NCI-H2081 (cell line): Measurements from ENCODE around the gene ZNF586.
"Not testable (repeated sequence)": the region's sequence is repeated elsewhere in the genome, so short reads cannot be mapped to it uniquely, and the experiment has no call there.

Experiments used
- DNase-seq, 2 experiments: peaks; one replicate each; lab custom pipeline; 2025; lab: John Stamatoyannopoulos, UW

ZNF586 gene

DNA sequence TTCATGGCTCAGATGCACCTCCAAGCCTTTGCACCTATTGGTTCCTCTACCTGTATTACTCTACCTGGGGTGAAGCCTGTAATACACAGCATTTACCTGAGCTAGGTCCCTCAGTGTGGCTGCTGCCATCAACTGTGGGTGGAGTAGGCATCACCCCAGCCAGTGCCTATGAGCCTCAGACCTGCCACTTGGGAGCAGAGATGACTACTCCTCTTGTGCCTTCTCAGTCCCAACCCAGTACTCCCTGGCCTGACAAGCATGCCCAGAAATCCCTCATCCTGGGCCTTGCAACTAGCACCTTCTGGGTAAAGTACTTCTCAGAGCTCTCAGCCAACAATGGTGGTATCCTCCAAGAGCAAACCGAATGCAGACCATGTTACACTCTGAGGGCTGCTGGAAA, 27.1 kb downstream of the ZNF586 start:
- DNase-seq = not testable (repeated sequence)

DNA sequence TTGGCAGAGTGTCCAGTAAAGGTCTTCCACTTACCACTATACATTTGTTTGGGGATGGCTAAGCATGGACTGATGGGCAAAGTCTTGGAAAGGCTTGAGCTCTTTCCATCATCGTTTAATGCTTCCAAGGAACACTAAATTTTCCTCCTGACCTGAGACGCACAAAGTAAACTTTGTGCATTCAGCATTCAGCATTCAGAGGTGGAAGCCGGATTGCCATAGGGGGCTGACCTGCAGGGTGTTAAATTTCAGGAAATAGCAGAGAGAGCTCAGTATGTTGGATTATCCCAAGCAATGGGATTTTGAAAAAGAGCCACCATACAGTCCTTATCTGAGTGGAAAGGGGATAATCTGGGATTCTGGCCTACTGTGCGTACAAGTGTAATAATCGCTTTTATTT, 31.2 kb downstream of the ZNF586 start:
- no peak for DNase-seq

- no peak for DNase-seq
Measured at GRCh38 chr19:57802269-57802668, 32.8 kb downstream of the ZNF586 start.

- no peak for DNase-seq
Measured at GRCh38 chr19:57803265-57803593, 33.8 kb downstream of the ZNF586 start.

GRCh38 chr19:57803594-57804325, 34.3 kb downstream of the ZNF586 start:
- DNase-seq = no peak

GRCh38 chr19:57807541-57807940, 38.1 kb downstream of the ZNF586 start:
- no peak for DNase-seq

DNA sequence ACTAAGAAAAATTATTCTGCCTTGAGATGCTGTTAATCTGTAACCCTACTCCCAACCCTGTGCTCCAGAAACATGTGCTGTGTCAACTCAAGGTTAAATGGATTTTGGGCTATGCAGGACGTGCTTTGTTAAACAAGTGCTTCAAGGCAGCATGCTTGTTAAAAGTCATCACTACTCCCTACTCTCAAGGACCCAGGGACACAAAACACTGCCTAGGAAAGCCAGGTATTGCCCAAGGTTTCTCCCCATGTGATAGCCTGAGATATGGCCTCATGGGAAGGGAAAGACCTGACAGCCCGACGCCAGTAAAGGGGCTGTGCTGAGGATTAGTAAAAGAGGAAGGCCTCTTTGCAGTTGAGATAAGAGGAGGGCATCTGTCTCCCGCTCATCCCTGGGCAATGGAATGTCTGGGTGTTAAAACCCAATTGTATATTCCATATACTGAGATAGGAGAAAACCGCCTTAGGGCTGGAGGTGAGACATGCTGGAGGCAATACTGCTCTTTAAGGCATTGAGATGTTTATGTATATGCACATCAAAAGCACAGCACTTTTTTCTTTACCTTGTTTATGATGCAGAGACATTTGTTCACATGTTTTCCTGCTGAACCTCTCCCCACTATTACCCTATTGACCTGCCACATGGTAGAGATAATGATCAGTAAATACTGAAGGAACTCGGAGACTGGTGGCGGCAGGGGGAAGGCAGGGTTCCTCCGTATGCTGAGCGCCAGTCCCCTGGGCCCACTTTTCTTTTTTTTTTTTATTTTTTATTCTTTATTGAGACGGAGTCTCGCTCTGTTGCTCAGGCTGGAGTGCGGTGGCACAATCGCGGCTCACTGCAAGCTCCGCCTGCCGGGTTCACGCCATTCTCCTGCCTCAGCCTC, 41.2 kb downstream of the ZNF586 start:
- DNase-seq = not testable (repeated sequence)

GRCh38 chr19:57812226-57812625, 42.8 kb downstream of the ZNF586 start:
- no peak for DNase-seq

GRCh38 chr19:57812975-57813820, 43.7 kb downstream of the ZNF586 start:
- not testable (repeated sequence) for DNase-seq

DNA sequence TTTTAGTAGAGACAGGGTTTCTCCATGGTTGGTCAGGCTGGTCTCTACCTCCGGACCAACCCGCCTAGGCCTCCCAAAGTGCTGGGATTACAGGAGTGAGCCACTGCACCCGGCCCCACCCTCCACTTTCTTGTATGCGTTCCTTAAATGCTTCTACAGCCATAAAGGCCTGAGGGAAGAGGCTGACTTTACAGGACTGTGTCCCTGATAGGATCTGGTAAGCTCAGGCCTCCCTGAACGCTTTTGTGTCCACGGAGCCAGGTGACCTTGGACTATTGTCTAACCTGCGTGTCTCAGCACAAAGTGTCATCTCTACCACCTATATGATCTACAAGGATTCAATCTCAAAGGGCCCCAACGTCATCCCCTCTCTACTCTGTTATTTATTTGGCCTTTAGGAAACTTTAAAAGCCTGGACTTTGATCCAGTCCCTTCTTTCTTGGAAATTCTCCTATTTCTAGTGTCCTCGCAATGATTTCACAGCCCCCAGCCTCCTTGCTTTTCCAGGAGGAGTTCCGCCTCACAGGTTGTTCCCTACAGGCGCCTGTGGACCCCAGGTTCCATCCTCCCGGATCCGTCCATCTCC, 44.5 kb downstream of the ZNF586 start:
- no peak for DNase-seq

- peak; percentile 86 to 94 for DNase-seq
Measured at GRCh38 chr19:57814505-57815246, 45.2 kb downstream of the ZNF586 start, which contains the start of gene ZNF552. TSS of gene ZNF552 (minus strand) at chr19:57814913. CDS start at chr19:57814743, 170 bp downstream.

- no peak for DNase-seq
Measured at GRCh38 chr19:57815247-57816075, 46.0 kb downstream of the ZNF586 start.

- DNase-seq = no peak
Measured at GRCh38 chr19:57816652-57817051, 47.2 kb downstream of the ZNF586 start.

GRCh38 chr19:57817976-57818375, 48.5 kb downstream of the ZNF586 start:
- no peak for DNase-seq

- no peak for DNase-seq
Measured at GRCh38 chr19:57818378-57818777, 48.9 kb downstream of the ZNF586 start.

DNA sequence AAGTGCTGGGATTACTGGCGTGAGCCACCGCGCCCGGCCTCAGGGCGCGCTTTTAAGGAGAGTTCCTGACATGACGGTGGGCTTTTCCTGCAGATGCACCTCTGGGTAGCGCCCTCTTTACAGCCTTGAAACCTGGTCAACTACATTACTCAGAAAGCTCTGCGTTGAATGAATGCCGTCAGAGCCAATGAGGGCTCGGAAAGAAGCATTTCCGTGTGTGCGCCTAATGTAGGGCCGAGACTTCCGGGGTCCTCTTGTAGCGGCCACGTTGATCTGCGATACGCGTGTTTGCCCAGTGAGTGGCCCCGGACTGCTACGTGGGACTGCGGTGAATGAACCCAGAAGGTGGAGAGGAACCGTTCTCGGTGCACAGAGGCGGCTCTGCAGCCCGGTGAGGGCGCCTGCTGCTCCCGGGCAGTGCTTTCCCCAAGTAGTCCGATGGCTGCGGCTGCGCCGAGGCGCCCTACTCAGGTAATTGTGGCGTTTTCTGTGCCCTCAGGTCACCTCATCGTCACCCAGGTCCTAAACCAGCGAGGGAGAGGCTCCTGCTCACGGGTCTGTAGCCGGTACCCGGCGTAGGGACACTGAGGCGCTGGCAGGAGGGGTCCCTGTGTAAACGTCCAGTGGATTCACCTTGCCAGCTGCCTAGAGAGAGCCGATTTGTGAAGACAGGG, 50.1 kb downstream of the ZNF586 start:
- DNase-seq = peak; percentile 75 to 95

DNA sequence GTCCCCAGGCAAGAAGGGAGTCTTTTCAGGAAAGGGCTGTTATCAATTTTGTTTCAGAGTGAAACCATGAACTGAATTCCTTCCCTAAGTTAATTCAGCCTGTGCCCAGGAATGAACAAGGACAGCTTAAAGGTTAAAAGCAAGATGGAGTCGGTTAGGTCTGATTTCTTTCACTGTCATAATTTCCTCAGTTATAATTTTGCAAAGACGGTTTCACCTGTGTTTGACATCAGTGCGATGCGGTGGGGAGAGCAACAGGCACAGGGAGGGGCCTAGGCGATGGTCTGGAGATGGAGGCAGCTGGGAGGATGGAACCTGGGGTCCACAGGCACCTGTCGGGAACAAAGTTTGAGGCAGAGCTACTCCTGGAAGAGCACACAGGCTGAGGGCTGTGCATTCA, 51.1 kb downstream of the ZNF586 start:
- DNase-seq = no peak

GRCh38 chr19:57821095-57821494, 51.6 kb downstream of the ZNF586 start:
- DNase-seq = not testable (repeated sequence)

- DNase-seq = not testable (repeated sequence)
Measured at GRCh38 chr19:57821501-57821900, 52.0 kb downstream of the ZNF586 start.

- DNase-seq = not testable (repeated sequence)
Measured at GRCh38 chr19:57823155-57823554, 53.7 kb downstream of the ZNF586 start.
